Ishikawa (cell line): Measurements from ENCODE around the gene SEMA3D.
A peak's percentile ranks its signal among the peaks of the same experiment; 100 is the strongest.

ENCODE experiments used
- CEBPB ChIP-seq: IDR thresholded peaks from 2 replicates; pipeline ENCODE4 v1.6.1; 2012
- CREB1 ChIP-seq: IDR thresholded peaks from 2 replicates; pipeline ENCODE4 v1.6.1; 2012; ENCODE audit warnings: low read depth
- EGR1 ChIP-seq: IDR thresholded peaks from 2 replicates; pipeline ENCODE4 v1.6.1; 2012
- EP300 ChIP-seq: IDR thresholded peaks from 2 replicates; pipeline ENCODE4 v1.6.1; 2012; ENCODE audit warnings: borderline replicate concordance
- FOXM1 ChIP-seq: IDR thresholded peaks from 2 replicates; pipeline ENCODE4 v1.6.1; 2012; ENCODE audit warnings: low read depth, borderline replicate concordance
- MAX ChIP-seq: IDR thresholded peaks from 2 replicates; pipeline ENCODE4 v1.6.1; 2012
- NFIC ChIP-seq: IDR thresholded peaks from 2 replicates; pipeline ENCODE4 v1.6.1; 2012
- RAD21 ChIP-seq: IDR thresholded peaks from 2 replicates; pipeline ENCODE4 v1.6.1; 2012; ENCODE audit warnings: low read depth
- REST ChIP-seq: IDR thresholded peaks from 2 replicates; pipeline ENCODE4 v1.6.1; 2012; ENCODE audit warnings: low read depth, mild to moderate bottlenecking
- TAF1 ChIP-seq: IDR thresholded peaks from 2 replicates; pipeline ENCODE4 v1.6.1; 2012; ENCODE audit warnings: low read depth, mild to moderate bottlenecking
- TCF12 ChIP-seq: IDR thresholded peaks from 2 replicates; pipeline ENCODE4 v1.6.1; 2012; ENCODE audit warnings: low read depth
- TEAD4 ChIP-seq: IDR thresholded peaks from 2 replicates; pipeline ENCODE4 v1.6.1; 2012
- USF1 ChIP-seq: IDR thresholded peaks from 2 replicates; pipeline ENCODE4 v1.6.1; 2012
- YY1 ChIP-seq: IDR thresholded peaks from 2 replicates; pipeline ENCODE4 v1.6.1; 2012; ENCODE audit warnings: low read depth
- ZBTB7A ChIP-seq: IDR thresholded peaks from 2 replicates; pipeline ENCODE4 v1.6.1; 2012; ENCODE audit warnings: low read depth

SEMA3D gene

GRCh38 chr7:85213500-85213899 is 26.6 kb upstream of the SEMA3D start:
- TF ChIP-seq YY1 (no peak), TCF12 (no peak), REST (no peak), ZBTB7A (no peak)

- TF ChIP-seq NFIC = no peak
- TF ChIP-seq YY1 = no peak
- TF ChIP-seq RAD21 = no peak
- no peak for TF ChIP-seq EP300
- TF ChIP-seq TAF1 = no peak
- no peak for TF ChIP-seq EGR1
Observed at GRCh38 chr7:85205754-85206153, 18.9 kb upstream of the SEMA3D start.

GRCh38 chr7:85204496-85204895 is 17.6 kb upstream of the SEMA3D start:
- TF ChIP-seq TEAD4 (no peak), TAF1 (no peak), RAD21 (no peak), MAX (no peak), ZBTB7A (no peak), FOXM1 (no peak), CEBPB (no peak)

DNA sequence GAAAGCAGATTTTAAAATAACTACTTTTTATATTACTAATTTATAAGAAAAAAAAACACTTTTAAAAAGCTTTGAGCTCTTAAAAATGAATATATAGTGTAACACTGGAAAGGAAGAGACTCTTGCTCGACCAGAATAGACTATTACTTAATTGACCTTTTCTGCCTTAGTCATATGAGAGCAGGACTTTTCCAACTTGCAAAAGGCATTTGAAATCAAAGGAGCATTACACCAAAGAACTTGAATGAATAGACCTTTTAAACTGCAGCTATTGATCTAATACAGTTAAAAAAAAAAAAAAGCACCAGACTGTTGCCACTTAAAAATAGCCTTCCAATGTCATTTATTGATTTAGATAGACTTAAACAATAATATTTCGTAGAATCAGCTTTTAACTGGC is 17.2 kb upstream of the SEMA3D start:
- no peak for TF ChIP-seq TAF1

GRCh38 chr7:85201209-85201608 is 14.4 kb upstream of the SEMA3D start:
- TF ChIP-seq NFIC (no peak), RAD21 (no peak), MAX (no peak), TEAD4 (no peak), CREB1 (no peak), REST (no peak), EP300 (no peak), EGR1 (no peak), YY1 (no peak), USF1 (no peak), TAF1 (no peak), CEBPB (no peak), FOXM1 (no peak), TCF12 (no peak), ZBTB7A (no peak)

GRCh38 chr7:85196696-85197095 is 9.8 kb upstream of the SEMA3D start:
- TF ChIP-seq RAD21 (no peak), CREB1 (no peak), EP300 (no peak), YY1 (no peak), ZBTB7A (no peak)

- TF ChIP-seq TCF12 (no peak), REST (no peak), ZBTB7A (no peak), TAF1 (no peak), EP300 (no peak), YY1 (no peak), NFIC (no peak), TEAD4 (no peak), EGR1 (no peak), RAD21 (peak; percentile 49), USF1 (no peak), CEBPB (peak; percentile 33; the same call in 1 of the 2 replicates), FOXM1 (no peak), MAX (no peak), CREB1 (no peak)
Observed at GRCh38 chr7:85191383-85191782, 4.5 kb upstream of the SEMA3D start.
